ENCODE data around the gene VIPR1.

- TF ChIP-seq ISL1 (CRISPR knock-in tag; IDR thresholded peaks at IDR 0.05), result no peak
- no peak for TF ChIP-seq OSR1 (CRISPR knock-in tag; IDR thresholded peaks at IDR 0.05)
- no peak for TF ChIP-seq PATZ1 (CRISPR knock-in tag; IDR thresholded peaks at IDR 0.05; ENCODE audit: borderline replicate concordance)
These were observed 8.8 kb downstream of the VIPR1 start for GRCh38 chr3:42511201-42511600.

All from SK-N-SH treated with all-trans-retinoic acid at 6 μM for 48 hours (cell line).